ENCODE measurements around the gene ZNF296.

The ZNF296 gene

GRCh38 chr19:45101806-45102205 lies 25.5 kb upstream of the ZNF296 start:
- DNase-seq (ENCODE audit: low read depth in 1 of 2, low spot score in 1 of 2) = no peak
- H3K27ac ChIP-seq (replicated peaks) = no peak overlapping the region
- TF ChIP-seq SPI1 (IDR thresholded peaks at IDR 0.05; ENCODE audit: borderline replicate concordance, low read depth) = no peak
- TF ChIP-seq POLR2AphosphoS5 (IDR thresholded peaks at IDR 0.05; ENCODE audit: low read depth) = no peak
- TF ChIP-seq, protein P1, sequence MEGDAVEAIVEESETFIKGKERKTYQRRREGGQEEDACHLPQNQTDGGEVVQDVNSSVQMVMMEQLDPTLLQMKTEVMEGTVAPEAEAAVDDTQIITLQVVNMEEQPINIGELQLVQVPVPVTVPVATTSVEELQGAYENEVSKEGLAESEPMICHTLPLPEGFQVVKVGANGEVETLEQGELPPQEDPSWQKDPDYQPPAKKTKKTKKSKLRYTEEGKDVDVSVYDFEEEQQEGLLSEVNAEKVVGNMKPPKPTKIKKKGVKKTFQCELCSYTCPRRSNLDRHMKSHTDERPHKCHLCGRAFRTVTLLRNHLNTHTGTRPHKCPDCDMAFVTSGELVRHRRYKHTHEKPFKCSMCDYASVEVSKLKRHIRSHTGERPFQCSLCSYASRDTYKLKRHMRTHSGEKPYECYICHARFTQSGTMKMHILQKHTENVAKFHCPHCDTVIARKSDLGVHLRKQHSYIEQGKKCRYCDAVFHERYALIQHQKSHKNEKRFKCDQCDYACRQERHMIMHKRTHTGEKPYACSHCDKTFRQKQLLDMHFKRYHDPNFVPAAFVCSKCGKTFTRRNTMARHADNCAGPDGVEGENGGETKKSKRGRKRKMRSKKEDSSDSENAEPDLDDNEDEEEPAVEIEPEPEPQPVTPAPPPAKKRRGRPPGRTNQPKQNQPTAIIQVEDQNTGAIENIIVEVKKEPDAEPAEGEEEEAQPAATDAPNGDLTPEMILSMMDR (IDR thresholded peaks at IDR 0.05; ENCODE audit: insufficient read depth, low read length) = no peak
- TF ChIP-seq GABPA (IDR thresholded peaks at IDR 0.05; ENCODE audit: low read depth) = no peak
- TF ChIP-seq, protein P2, sequence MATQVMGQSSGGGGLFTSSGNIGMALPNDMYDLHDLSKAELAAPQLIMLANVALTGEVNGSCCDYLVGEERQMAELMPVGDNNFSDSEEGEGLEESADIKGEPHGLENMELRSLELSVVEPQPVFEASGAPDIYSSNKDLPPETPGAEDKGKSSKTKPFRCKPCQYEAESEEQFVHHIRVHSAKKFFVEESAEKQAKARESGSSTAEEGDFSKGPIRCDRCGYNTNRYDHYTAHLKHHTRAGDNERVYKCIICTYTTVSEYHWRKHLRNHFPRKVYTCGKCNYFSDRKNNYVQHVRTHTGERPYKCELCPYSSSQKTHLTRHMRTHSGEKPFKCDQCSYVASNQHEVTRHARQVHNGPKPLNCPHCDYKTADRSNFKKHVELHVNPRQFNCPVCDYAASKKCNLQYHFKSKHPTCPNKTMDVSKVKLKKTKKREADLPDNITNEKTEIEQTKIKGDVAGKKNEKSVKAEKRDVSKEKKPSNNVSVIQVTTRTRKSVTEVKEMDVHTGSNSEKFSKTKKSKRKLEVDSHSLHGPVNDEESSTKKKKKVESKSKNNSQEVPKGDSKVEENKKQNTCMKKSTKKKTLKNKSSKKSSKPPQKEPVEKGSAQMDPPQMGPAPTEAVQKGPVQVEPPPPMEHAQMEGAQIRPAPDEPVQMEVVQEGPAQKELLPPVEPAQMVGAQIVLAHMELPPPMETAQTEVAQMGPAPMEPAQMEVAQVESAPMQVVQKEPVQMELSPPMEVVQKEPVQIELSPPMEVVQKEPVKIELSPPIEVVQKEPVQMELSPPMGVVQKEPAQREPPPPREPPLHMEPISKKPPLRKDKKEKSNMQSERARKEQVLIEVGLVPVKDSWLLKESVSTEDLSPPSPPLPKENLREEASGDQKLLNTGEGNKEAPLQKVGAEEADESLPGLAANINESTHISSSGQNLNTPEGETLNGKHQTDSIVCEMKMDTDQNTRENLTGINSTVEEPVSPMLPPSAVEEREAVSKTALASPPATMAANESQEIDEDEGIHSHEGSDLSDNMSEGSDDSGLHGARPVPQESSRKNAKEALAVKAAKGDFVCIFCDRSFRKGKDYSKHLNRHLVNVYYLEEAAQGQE (IDR thresholded peaks at IDR 0.05; ENCODE audit: insufficient replicate concordance, low read depth) = no peak
- no peaks in the 10 kb centered on the region for H3K27me3 ChIP-seq (ENCODE audit: insufficient read depth, poor library complexity, severe bottlenecking)
- no peak overlapping the region for H3K4me3 ChIP-seq (replicated peaks; ENCODE audit: insufficient read depth, low read length)

- Histone ChIP-seq H3K27ac (replicated peaks) (no peak overlapping the region), H3K27me3 (ENCODE audit: insufficient read depth, poor library complexity, severe bottlenecking) (no peaks in the 10 kb centered on the region), H3K4me3 (replicated peaks; ENCODE audit: insufficient read depth, low read length) (no peak overlapping the region)
- DNase-seq (ENCODE audit: low read depth in 1 of 2, low spot score in 1 of 2) = no peak
- TF ChIP-seq, protein P2 (IDR thresholded peaks at IDR 0.05; ENCODE audit: insufficient replicate concordance, low read depth) = no peak
- no peak for TF ChIP-seq GABPA (IDR thresholded peaks at IDR 0.05; ENCODE audit: low read depth)
- TF ChIP-seq POLR2AphosphoS5 (IDR thresholded peaks at IDR 0.05; ENCODE audit: low read depth) = no peak
- TF ChIP-seq, protein P1 (IDR thresholded peaks at IDR 0.05; ENCODE audit: insufficient read depth, low read length) = no peak
- no peak for TF ChIP-seq SPI1 (IDR thresholded peaks at IDR 0.05; ENCODE audit: borderline replicate concordance, low read depth)
Observed at GRCh38 chr19:45100846-45101252, 24.6 kb upstream of the ZNF296 start.

DNA sequence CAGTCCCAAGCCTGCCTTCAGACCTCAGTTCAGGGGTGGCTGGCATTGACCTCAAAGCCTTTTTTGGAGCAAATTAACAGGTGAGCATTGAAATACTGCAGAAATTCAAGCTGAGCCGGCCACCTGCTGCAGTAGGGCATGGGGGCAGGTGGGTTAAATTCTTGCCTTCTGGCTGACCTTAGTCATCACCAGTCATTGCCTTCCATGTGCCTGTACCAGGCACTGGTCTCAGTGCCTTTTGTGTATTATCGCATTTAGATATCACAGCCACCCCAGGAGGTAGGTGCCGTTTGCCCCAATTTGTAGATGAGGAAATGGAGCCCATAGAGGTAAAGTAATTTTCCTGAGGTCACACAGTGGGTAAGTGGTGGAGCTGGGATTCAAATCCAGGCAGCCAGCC lies 23.9 kb upstream of the ZNF296 start:
- Histone ChIP-seq H3K27me3 (ENCODE audit: insufficient read depth, poor library complexity, severe bottlenecking) (no peaks in the 10 kb centered on the region), H3K4me3 (replicated peaks; ENCODE audit: insufficient read depth, low read length) (no peak overlapping the region), H3K27ac (replicated peaks) (no peak overlapping the region)
- no peak for DNase-seq (ENCODE audit: low read depth in 1 of 2, low spot score in 1 of 2)
- TF ChIP-seq POLR2AphosphoS5 (IDR thresholded peaks at IDR 0.05; ENCODE audit: low read depth) (no peak), SPI1 (IDR thresholded peaks at IDR 0.05; ENCODE audit: borderline replicate concordance, low read depth) (no peak), GABPA (IDR thresholded peaks at IDR 0.05; ENCODE audit: low read depth) (no peak)
- TF ChIP-seq, protein P2 (IDR thresholded peaks at IDR 0.05; ENCODE audit: insufficient replicate concordance, low read depth) = no peak
- TF ChIP-seq, protein P1 (IDR thresholded peaks at IDR 0.05; ENCODE audit: insufficient read depth, low read length) = no peak

Measured in HL-60 (cell line).